GM21528 (cell line): ENCODE results near the gene BPTF.
"Not testable (repeated sequence)": the region's sequence is repeated elsewhere in the genome, so short reads cannot be mapped to it uniquely, and the experiment has no call there.

Experiments
- ATAC-seq: cut with Tn5 transposase; IDR thresholded peaks from one replicate; pipeline ENCODE4 v1.9.1; 2021; ENCODE audit warnings: mild to moderate bottlenecking, moderate library complexity; ENCODE audit not compliant: unreplicated experiment, low FRiP score

The BPTF gene

DNA sequence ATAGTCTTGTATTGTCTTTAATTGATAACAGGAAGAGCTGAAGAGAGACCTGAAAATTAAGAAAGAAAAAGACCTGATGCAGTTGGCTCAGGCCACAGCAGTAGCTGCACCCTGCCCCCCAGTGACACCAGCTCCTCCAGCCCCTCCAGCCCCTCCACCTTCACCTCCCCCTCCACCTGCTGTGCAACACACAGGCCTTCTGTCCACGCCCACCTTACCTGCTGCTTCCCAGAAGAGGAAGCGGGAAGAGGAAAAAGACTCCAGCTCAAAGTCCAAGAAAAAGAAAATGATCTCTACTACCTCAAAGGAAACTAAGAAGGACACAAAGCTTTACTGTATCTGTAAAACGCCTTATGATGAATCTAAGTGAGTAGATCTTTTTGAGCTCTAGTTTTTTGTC lies 134.2 kb downstream of the BPTF start:
- ATAC-seq = no peak

DNA sequence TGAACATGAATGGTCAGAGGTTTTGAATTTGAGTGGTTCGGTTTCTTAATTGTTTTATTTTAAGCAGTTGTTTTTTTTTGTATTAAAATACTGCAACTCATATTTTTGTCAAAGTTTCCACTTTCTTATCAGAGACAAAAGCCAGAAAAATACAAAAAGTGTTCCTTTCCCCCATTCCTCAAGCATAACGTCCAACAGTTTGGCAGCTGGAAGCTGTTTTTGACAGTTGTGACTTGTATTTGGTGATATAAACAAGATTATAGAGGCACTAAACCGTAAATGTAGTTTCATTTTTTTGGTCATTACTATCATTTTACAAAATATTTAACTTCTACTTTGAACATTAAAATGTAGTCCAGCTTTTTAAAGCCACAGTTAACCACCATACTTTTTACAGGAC lies 135.0 kb downstream of the BPTF start:
- ATAC-seq = not testable (repeated sequence)

DNA sequence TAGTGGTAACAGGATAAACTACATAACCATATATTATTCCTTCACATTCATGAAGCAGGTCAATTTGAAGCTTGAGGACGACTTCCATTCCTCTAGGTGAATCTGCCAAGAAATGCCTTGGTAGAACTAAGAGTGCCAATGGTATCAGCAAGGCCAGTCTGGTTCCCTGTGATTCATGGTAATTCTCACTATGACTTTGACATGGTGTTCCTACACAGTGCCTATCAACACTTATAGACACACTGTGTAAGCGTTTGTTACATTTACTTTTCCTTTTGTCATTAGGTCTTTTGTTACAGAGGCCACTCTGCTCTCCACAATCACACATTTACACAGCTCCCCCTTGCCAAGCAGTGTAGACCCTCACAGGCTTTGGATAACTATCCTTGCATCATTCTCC lies 136.9 kb downstream of the BPTF start:
- not testable (repeated sequence) for ATAC-seq

DNA sequence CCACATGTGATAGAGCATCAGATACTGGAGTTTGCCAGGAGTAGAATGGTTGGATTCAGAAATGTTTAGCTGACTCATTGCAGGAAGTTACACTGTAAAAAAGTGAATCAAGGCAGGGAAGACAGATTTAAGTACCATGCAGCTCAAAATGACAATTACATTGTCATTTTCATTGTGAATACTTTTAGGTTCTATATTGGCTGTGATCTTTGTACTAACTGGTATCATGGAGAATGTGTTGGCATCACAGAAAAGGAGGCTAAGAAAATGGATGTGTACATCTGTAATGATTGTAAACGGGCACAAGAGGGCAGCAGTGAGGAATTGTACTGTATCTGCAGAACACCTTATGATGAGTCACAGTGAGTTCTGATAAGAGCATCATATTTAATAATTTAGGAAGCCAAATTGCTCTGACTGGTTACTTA lies 137.9 kb downstream of the BPTF start:
- peak; percentile 63 for ATAC-seq

DNA sequence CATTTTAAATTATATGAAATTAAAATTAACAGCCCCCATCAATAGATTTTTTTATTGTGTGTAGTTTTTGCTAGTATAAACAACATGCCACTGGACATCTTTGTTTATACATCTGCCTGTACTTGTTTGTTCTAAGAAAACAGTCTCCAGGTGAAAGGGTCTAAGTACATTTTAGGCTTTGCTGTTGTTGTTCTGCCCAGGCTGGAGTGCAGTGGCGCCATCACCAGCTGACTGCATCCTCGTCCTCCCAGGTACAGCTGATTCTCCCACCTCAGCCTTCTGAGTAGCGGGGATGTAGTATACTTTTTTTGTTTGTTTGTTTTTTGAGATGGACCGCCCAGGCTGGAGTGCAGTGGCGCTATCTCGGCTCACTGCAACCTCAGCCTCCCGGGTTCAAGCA lies 145.5 kb downstream of the BPTF start:
- no peak for ATAC-seq

DNA sequence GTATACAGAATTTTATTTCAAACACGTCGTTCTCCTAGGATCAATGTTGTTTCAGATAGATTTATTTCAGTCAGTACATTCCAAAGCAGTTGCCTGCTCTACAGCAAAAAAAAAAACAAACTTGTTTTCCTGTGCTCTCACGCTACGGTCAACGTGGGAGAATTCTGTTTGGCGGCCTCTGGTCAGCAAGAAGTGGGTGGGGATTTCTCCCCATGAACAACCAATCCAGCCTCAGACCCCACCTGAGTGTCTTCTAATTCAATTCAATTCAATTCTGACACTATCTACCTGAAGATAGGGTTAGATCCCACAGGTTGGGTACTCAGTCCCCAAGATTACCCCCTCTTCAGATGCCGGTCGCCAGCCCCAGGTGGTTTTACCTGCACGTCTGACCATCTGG lies 148.9 kb downstream of the BPTF start:
- ATAC-seq = no peak

DNA sequence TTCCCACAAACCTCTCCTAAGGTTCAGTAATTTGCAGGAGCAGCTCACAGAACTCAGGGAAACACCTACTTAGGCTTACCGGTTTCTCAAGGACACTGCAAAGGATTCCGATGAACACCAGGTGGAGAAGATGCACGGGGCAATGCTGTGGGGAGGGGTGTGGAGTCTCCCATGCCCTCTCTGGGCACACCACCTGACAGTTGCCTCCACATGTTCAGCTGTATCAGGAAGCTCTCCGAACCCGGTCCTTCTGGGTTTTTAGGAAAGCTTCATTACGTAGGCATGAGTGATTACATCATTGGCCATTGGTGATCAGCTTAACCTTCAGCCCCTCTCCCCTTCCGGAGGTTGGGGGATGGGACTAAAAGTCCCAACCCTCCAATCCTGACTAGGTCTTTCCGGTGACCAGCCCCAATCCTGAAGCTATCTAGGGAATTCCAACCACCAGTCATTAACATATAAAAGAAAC lies 149.3 kb downstream of the BPTF start:
- ATAC-seq = no peak

DNA sequence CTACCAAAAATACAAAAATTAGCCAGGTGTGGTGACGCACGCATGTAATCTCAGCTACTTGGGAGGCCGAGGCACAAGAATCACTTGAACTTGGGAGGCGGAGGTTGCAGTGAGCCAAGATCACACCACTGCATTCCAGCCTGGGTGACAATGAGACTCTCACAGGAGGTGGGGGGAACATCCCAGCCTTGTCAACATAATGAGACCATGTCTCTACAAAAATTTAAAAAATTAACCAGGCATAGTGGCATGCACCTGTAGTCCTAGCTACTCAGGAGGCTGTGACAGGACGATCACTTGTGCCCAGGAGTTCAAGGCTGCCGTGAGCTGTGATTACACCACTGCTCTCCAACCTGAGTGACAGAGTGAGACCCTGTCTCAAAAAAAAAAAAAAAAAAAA lies 151.0 kb downstream of the BPTF start:
- not testable (repeated sequence) for ATAC-seq

DNA sequence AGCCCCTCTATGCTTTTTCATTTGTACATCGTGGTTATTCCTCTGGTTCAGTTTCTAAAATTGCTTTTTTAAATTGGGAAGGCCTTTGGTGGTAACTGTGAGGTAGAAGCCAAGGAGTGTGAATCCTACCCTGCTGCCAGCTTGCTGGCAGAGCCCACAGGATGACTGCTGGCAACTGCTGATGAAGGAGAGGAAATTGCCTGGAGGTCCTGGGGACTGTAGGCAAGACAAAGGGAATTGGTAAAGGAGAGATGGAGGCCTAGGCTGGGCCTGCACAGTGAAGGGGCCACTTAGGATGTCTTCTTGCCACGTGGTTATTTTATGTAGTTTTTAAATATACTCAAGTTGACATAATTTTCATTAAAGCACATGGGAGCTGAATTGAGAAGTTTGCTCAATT lies 155.2 kb downstream of the BPTF start:
- ATAC-seq = no peak

DNA sequence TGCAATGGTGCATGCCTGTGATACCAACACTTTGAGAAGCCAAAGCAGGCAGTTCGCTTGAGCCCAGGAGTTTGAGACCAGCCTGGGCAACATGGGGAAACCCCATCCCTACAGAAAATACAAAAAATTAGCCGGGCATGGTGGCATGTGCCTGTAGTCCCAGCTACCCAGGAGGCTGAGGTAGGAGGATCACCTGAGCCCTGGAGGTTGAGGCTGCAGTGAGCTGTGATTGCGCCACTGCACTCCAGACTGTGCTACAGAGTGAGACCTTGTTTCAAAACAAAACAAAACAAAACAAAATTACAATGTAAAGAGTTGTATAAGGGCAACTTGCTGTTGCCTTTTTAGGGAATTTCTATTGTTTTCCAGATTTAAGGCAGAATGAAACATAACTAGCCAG lies 155.6 kb downstream of the BPTF start:
- not testable (repeated sequence) for ATAC-seq

DNA sequence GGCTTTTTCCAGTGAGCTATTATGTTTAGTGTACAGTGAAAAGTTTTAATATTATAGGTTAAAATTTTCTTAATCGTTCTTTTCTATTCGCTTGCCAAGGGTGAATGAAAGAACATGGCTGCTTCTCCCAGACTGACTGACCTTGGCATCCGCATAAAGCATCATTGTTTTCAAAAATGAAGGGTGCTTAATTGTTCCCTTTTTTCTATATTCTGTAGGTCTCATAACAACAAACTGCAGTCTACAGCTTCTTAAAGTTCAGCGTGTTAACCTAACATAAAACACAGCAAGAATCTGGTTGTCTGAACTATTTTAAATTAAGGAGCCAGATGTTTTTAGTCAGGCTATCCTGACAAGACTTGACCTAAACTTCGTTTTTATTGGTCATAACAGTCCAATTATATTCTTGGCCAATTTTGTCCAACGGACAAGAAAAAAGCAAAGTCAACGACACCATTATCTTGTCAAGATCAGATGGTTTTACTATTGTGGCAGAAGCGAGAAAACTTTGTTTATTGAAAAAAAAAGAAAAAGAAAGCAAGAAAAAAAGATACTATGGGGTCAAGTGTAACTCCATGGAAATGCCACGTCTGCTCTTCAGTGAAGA lies 156.8 kb downstream of the BPTF start:
- no peak for ATAC-seq

DNA sequence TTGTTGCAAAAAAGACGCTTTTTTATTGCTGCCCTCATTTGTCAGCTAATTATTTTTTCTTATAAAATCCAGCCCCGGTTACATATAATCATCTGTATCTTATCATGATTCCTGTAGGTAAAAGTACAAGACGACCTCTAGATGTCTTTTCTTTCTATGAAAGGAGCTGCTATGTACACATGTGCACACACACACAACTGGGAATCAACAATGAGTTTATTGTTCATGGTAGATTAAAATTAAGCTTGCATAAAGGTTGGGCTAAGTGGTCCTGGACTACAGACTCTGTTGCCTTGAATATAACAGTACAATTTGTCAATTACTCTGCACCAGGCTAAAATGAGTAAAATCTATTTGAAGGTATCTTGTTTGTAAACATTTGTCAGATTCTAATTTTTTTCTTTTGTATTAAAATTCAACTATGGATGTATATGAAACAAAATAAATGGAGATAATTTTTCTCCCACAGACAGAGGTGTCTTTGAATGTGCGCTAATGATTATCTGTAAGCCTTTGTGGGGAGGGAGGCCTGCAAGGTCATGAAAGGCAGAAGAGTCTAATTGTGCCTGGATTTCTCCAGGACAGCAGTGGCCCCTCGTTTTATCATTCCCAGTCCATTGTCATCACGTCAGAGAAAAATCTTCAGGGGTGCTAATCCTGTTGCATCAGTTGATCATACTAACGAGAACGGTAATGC lies 157.5 kb downstream of the BPTF start:
- ATAC-seq = no peak

DNA sequence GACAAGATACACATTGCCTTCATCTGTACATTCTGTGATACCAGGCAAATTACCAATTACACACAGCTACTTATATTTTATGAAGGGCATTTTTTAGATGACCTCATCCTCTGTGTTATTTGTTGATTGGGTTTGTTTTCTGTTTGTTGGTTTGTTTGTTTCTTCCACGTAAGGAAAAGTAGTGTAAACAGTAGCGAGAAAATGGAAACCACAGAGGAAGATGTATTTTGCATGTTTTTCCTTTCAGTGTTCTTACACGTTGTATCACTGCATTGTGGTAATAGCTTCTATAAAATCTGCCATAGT lies 158.0 kb downstream of the BPTF start:
- no peak for ATAC-seq

DNA sequence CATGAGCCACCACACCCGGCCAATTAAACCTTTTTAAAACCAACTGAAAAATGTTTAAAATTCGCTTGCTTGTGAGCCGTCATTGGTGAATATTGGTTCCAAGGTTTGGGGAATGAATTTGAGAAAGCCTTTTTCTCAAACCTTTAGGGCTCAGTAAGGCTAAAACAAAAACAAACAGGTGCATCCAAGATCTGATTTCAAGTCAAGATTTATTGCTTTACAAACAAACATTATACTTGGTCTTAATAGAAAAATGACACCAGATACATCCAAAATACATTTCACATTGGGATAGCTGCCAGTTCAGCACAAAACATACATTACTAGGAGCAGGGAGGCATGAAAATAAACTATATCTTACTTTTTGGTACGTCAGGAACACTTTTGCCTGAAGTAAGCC lies 165.6 kb downstream of the BPTF start:
- ATAC-seq = no peak

DNA sequence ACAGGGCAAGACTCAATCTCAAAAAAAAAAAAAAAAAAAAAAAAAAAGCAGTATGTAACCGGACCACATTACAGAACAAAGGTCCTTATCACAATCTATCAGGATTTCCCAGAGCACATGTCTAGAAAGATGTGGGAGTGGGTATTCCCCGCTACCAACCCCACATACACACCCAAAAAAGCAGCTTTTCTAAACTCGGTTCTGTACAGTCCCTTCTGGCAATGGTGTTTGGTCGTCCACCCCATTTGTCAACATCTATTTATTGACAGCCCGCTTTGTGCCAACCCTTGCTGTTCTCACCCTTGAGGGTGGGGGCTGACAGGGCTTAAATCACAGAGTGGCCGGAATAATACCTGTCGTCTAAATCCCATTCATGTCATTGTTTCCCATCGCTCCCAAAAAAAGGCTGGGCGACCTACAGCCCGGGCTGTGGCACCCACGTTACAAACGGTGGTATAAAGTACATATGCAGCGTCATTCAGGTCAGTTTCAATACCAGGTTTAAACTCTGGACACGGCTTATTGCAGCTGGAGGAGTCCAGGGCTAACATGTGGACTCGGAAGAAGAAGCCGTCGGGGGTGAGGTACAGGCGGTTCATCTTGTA lies 167.3 kb downstream of the BPTF start:
- ATAC-seq = no peak

DNA sequence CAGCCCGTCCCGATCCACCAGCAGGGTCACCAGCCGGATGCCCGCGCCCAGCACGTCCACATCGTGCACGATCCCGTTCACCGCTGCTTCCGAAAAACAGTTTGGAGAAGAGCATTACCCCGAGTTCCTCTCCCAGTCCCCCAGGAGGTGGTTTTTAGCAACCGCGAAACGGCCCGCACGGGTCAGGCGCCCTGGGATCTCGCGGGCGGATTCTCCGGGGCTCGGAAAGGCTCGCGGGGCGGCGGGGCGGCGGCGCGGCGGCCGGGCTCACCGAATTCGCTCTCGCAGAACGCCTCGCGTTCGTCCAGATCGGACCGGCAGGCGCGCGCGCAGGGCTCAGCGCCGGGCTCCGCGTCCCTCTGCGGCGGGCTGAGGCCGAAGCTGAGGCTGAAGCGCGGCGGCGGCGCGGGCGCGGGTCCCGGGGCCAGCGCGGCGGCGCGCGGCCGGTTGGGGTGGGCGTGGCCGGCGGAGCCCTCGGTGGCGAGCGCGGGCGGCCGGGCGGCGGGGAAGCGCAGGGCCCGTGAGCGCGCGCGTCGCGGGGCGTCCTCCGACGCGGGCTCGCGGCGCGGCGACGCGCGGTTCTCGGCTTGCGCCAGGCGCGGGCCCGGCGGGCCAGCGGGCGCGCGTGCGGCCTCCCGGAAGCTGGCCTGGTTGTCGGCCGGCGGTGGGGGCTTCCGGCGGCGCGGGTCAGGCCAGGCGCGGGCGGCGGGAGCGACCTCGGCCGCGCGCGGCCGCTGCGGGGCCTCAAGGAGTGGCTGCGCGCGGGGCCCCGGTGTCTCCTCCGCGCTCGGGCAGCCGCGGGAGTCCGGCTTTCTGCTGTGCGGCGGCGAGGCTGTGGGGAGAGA lies 168.1 kb downstream of the BPTF start:
- peak; percentile 71 for ATAC-seq

DNA sequence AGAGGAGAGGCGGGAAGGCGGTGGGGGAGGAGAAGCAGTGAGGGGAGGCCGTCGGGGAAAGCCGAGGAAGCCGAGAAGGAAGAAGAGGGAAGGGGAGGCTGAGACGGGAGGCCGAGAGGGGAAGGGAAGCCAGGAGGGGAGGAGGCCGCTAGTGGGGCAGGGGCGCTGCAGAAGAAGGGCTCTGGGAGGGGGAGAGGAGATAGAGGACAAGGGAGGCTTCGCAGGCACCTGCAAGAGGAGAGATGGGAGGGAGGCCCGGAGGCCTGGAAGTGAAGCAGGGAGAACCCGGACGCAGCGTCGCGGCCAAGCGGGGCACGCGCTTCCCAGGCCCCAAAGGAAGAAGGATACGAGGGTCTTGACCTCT lies 168.7 kb downstream of the BPTF start:
- ATAC-seq = peak; percentile 4

DNA sequence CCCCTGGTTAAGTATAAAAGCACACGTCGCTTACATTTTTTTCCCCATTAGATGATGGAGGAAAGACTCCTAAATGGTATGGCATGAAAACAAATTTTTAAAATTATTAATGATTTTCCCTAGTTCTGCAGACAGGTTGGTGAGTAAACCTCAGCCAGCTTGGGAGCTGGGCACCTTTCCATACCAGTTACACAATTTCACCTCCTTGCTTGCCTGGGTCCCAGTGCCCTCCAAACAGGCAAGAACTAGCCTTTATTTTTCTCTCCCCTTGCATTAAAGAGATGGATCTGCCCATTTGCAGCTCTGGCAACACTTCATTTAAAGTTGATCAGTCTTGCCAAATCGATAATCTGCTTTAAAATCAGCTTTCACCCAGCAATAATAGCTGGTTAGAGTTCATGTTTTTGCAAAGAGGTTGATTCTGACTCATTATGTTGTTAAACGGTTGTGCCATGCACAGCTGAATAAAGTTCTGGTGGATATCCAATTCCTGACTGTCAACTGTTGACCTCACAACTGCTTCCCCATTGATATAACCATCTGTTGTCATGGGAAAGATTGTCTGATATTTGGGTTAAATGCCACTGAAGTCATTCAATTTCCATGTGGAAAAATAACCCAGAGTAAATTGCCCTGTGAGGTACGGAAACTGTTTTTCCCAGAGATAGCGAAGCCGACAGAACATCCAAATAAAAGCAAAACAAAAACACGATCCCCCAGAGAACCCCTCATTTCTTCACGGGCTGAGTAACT lies 169.7 kb downstream of the BPTF start:
- no peak for ATAC-seq

DNA sequence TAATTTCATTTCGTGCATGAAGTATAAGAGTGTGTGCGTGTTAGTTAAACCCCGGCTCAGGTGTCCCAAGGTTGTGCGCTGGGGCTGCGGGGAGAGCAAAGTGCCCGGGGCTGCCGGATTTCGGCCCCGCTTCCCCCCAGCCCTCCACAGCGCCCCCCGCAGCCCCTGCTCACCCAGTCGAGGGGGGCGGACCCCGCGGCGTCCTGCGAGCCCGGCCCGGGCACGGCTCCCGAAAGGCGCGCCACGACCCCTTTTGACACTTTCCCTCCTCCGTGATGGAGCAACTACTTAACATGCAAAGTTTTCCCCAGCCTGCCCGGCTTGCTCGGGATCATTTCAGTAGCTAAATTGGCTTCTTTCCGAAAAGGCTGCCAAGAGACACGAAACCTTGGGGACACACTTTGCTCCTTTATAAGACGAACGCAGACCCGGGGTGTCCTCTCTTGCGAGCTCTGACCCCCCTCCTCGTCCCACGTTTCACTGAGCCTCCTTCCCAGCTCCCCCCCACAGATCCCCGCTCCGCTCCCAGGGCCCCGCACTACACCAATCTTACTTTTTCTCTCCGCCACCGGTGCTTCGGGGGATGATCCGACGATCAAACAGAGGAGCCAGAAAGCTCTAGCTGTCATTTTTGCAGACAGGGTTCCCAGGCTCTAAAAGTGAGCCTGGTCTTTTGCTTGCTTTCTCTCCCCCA lies 170.4 kb downstream of the BPTF start:
- ATAC-seq = no peak
